Astrocyte of the spinal cord (primary cell): ENCODE results near the gene CABLES2.

Source experiments
- DNase-seq: peaks from one replicate; pipeline ENCODE4 v3.0.0; 2011; ENCODE audit warnings: low read depth, low spot score
- H3K4me3 ChIP-seq: 2 replicates; pipeline ENCODE4 v1.5.1; 2011; ENCODE audit warnings: low read depth, mild to moderate bottlenecking, low read length, moderate library complexity
- in situ Hi-C: cut with HindIII; loops from 2 replicates; pipeline ENCODE4 v1.10.0; 2017; ENCODE audit warnings: low sequenced_read_pairs
- TF ChIP-seq, protein P1 (sequence below): IDR thresholded peaks from 2 replicates; pipeline ENCODE4 v1.5.1; 2012; ENCODE audit warnings: low read depth, mild to moderate bottlenecking, low read length, inconsistent platforms

CABLES2 gene

DNA sequence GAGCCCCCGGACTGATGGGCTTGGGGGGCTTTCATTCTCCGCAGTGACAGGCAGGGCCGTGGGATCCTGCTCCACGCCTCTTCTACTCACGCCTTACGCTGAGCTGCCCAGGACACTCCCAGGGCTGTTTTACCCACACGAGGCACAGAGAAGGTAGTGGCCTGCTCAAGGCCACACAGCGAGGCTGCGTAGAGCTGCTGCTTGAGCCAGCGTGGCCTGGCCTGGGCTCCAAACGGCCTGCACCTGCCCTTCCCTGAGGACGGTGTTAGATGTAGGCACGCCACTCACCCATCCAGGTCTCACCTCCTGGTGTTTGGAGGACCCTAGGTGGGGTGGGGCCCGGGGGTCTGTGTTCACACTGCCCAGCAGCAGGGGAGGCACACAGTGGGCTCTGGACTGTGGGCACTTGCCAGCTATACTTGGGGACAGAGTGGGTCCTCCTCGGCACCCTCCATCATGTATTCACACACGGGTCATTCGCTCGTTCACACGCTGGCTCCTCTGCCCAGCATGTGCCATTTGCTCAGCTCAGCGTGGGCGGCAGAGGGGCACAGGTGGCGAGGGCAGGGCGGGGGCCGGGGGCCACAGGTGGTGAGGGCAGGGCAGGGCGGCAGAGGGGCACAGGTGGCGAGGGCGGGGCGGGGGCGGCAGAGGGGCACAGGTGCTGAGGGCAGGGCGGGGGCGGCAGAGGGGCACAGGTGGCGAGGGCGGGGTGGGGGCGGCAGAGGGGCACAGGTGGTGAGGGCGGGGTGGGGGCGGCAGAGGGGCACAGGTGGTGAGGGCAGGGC lies 38.7 kb upstream of the CABLES2 start:
- in situ Hi-C loops = no loop called here
- DNase-seq = no peak
- H3K4me3 ChIP-seq = no peak overlapping the region
- TF ChIP-seq, protein P1, sequence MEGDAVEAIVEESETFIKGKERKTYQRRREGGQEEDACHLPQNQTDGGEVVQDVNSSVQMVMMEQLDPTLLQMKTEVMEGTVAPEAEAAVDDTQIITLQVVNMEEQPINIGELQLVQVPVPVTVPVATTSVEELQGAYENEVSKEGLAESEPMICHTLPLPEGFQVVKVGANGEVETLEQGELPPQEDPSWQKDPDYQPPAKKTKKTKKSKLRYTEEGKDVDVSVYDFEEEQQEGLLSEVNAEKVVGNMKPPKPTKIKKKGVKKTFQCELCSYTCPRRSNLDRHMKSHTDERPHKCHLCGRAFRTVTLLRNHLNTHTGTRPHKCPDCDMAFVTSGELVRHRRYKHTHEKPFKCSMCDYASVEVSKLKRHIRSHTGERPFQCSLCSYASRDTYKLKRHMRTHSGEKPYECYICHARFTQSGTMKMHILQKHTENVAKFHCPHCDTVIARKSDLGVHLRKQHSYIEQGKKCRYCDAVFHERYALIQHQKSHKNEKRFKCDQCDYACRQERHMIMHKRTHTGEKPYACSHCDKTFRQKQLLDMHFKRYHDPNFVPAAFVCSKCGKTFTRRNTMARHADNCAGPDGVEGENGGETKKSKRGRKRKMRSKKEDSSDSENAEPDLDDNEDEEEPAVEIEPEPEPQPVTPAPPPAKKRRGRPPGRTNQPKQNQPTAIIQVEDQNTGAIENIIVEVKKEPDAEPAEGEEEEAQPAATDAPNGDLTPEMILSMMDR = no peak

DNA sequence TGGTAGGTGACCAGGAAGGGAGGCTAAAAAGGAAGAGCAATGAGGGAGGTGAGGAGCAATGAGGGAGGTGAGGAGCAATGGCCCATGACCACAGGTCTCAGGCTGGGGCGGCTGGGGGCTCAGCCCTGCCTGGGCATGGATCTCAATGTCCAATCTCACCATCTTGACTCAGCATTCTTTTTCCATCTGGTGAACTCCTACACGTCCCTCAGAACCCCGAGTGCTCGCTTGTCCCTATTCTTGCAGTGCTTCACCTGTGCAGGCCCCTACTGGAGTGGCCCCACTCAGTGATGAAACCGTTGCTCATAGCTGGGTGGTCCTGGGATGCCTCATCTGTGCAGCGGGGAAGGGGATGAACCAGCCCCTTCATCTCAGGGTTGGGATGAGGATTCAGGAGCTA lies 37.2 kb upstream of the CABLES2 start:
- TF ChIP-seq, protein P1 = no peak
- in situ Hi-C loops = no loop called here
- DNase-seq = no peak
- H3K4me3 ChIP-seq = no peak overlapping the region

DNA sequence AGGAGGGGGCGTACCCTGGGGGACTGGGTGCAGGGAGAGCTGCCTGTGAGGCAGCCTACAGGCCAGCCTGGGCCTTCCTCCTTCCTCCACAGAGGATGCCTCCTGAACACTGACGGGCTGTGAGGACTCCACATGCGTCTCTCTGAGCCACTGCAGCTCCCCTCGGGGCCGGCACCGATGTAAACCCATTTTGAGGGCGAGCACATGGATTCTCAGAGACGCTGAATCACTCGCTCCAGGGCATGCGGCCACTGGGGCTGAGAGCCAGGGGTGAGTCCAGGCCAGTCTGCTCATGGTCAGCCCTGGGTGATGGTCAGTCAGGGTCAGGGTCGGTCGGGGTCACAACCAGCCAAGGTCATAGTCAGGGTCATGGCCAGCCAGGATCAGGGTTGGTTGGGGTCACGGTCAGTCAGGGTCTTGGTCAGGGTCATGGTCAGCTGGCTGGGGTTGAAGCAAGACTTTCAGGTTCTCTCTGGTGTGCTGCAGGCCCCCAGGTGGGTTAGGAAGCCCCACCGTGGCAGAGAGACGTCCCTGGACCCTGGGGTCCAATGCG lies 35.0 kb upstream of the CABLES2 start:
- in situ Hi-C loops = no loop called here
- TF ChIP-seq, protein P1 = no peak
- H3K4me3 ChIP-seq = no peak overlapping the region

DNA sequence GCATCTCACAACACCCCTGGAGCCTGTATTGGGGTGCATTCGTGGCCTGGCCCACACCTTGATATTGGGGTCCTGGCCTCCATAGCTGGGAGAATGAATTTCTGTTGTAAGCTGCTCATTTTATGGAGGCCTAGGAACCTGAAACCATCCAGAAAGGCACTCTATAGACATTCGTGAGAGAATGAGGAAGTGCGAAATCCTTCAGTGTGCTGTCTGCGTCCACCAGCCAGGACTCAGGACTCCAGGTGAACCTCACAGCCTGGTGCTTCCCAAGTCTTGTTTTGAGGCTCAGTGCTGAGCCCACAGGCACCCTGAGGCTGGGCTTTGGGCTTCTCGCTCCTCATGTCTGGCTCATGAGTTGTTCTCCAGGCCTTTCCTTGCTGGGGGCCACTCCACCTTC lies 32.1 kb upstream of the CABLES2 start:
- TF ChIP-seq, protein P1 = no peak
- in situ Hi-C loops = no loop called here
- no peak overlapping the region for H3K4me3 ChIP-seq
- DNase-seq = no peak

More for the DNA sequence above, 35.0 kb upstream of the CABLES2 start:
- DNase-seq = no peak

DNA sequence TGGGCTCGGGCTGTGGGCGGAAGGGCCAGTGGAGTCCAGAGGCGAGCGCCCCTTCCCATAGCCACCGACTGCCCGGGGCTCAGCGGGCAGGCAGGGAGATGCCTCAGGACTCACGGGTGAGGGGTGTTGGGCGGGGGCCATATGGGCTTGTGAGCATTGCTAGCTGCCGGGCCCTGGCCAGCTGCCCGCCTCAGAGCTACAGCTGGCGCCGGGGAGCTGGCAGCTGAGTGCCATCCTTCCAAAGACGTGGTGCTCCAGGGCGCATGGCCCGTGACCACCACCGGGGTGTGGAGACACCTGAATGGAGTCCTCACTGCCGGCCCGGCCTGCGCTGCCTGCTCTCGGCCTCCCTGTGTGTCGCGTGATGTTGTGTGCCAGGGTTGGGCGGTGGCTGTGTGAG lies 30.8 kb upstream of the CABLES2 start:
- TF ChIP-seq, protein P1 = no peak
- in situ Hi-C loops = no loop called here
- DNase-seq = no peak
- no peak overlapping the region for H3K4me3 ChIP-seq

DNA sequence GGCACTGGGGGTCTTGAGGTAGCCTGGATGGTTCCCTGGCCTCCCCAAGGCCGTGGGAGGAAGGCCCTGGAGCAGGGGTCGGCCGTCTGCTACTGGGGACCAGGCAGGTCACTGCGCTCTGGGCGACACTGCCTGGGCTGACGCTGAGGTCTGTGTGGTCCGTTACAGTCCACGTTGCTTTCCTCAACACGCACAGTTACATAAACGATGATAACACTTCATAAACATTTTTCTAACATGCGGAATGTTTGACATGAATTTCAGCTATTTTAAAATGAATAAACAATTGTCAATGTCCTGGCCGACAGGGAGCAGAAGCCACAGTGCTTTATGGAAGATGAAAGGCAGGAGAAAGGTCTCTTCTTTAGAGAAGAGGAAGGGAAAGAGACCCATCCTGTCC lies 30.4 kb upstream of the CABLES2 start:
- H3K4me3 ChIP-seq = no peak overlapping the region
- in situ Hi-C loops = no loop called here
- no peak for DNase-seq
- TF ChIP-seq, protein P1 = no peak
